Colonic mucosa (tissue), 4 donors: Measurements from ENCODE around the gene B4GALNT3. TPM values are rescaled to one million over a fixed set of nuclear protein-coding genes. Genes with fewer than 3 reads are reported as not detected.

ENCODE experiments used
- DNase-seq: peaks from one replicate; pipeline ENCODE4 v3.0.0-alpha.2; 2020
- H3K27ac ChIP-seq: fragments of 200-600 bp; one replicate; pipeline ENCODE4 v1.8.0; 2021
- H3K27me3 ChIP-seq: fragments of 200-600 bp; one replicate; pipeline ENCODE4 v1.8.0; 2021
- H3K36me3 ChIP-seq: fragments of 200-600 bp; one replicate; pipeline ENCODE4 v1.8.0; 2021
- H3K4me1 ChIP-seq: fragments of 200-600 bp; one replicate; pipeline ENCODE4 v1.8.0; 2021; ENCODE audit warnings: mild to moderate bottlenecking
- H3K4me3 ChIP-seq: fragments of 200-600 bp; one replicate; pipeline ENCODE4 v1.8.0; 2021
- H3K9ac ChIP-seq, 2 donors: one replicate each; pipeline ENCODE4 v1.7.0; 2013; ENCODE audit warnings: control low read depth in 2 of 2, low read depth in 2 of 2, low read length in 2 of 2
- H3K9me3 ChIP-seq: fragments of 200-600 bp; one replicate; pipeline ENCODE4 v1.8.0; 2021
- CTCF ChIP-seq: fragments of 200-600 bp; IDR thresholded peaks from one replicate; pipeline ENCODE4 v1.8.0; 2022; ENCODE audit warnings: antibody characterized with exemption, mild to moderate bottlenecking
- intact Hi-C: fragments of 100-400 bp; cut with DNase I; formaldehyde crosslinking; loops from one replicate; pipeline ENCODE4 v1.14.1; 2022
- total RNA-seq, 2 donors: library from RNA; stranded (reverse); fragmentation: NEBNext Ultra II Directional in 1 of 2; extraction: Animal tissue kit (Norgen Biotek cat#: 25700) in 1 of 2; gene quantifications; one replicate each; pipeline ENCODE4 v1.2.1, GENCODE V29; 2021
- donor health status: healthy.
- donor health status: DM: no; HTN: no; CAD: no.
- donor health status: DM: no; HTN: no; CAD: no.

B4GALNT3 gene
- total RNA-seq, 2 donors from 2014 or later = 73.7 to 84.0 TPM

- no peaks in the 10 kb centered on the region for H3K27me3 ChIP-seq
- no peak for TF ChIP-seq CTCF
- H3K27ac ChIP-seq = no peak overlapping the region
- H3K9me3 ChIP-seq = no peaks in the 10 kb centered on the region
- no peaks in the 10 kb centered on the region for H3K36me3 ChIP-seq
- intact Hi-C loops = no loop called here
- H3K4me1 ChIP-seq = no peaks in the 10 kb centered on the region
- H3K4me3 ChIP-seq = no peak overlapping the region
- no peak for DNase-seq
- peak overlapping the region in 1 of 2 donors; percentile 12 for H3K9ac ChIP-seq
These were observed 138.3 kb downstream of the B4GALNT3 start for GRCh38 chr12:597926-598568.

- H3K36me3 ChIP-seq = no peaks in the 10 kb centered on the region
- no peaks in the 10 kb centered on the region for H3K4me1 ChIP-seq
- H3K9ac ChIP-seq = no peak overlapping the region
- H3K4me3 ChIP-seq = no peak overlapping the region
- no peak overlapping the region for H3K27ac ChIP-seq
- TF ChIP-seq CTCF = no peak
- DNase-seq = no peak
- no peaks in the 10 kb centered on the region for H3K9me3 ChIP-seq
- intact Hi-C loops = no loop called here
- no peaks in the 10 kb centered on the region for H3K27me3 ChIP-seq
These were observed 140.0 kb downstream of the B4GALNT3 start for GRCh38 chr12:599756-600155.

- Histone ChIP-seq H3K9me3 (no peaks in the 10 kb centered on the region), H3K27ac (no peak overlapping the region), H3K36me3 (no peaks in the 10 kb centered on the region), H3K9ac (no peak overlapping the region), H3K4me3 (no peak overlapping the region), H3K4me1 (no peaks in the 10 kb centered on the region), H3K27me3 (no peaks in the 10 kb centered on the region)
- TF ChIP-seq CTCF = no peak
- intact Hi-C loops = no loop called here
- DNase-seq = no peak
These were observed 142.4 kb downstream of the B4GALNT3 start for GRCh38 chr12:601976-602699.

GRCh38 chr12:602700-603068 lies 142.9 kb downstream of the B4GALNT3 start:
- Histone ChIP-seq H3K27ac (no peak overlapping the region), H3K9ac (no peak overlapping the region), H3K4me3 (no peak overlapping the region), H3K27me3 (no peaks in the 10 kb centered on the region), H3K9me3 (no peaks in the 10 kb centered on the region), H3K36me3 (no peaks in the 10 kb centered on the region), H3K4me1 (no peaks in the 10 kb centered on the region)
- TF ChIP-seq CTCF = no peak
- no peak for DNase-seq
- intact Hi-C loops = no loop called here

GRCh38 chr12:604956-605355 lies 145.2 kb downstream of the B4GALNT3 start:
- no peak overlapping the region for H3K4me3 ChIP-seq
- no peak for TF ChIP-seq CTCF
- H3K27me3 ChIP-seq = no peaks in the 10 kb centered on the region
- H3K36me3 ChIP-seq = no peaks in the 10 kb centered on the region
- DNase-seq = no peak
- H3K9ac ChIP-seq = no peak overlapping the region
- H3K27ac ChIP-seq = no peak overlapping the region
- no peaks in the 10 kb centered on the region for H3K9me3 ChIP-seq
- intact Hi-C loops = no loop called here
- no peaks in the 10 kb centered on the region for H3K4me1 ChIP-seq
